ENCODE results near the gene KCNQ1. TPM values are rescaled to one million over a fixed set of nuclear protein-coding genes. Genes with fewer than 3 reads are reported as not detected.

KCNQ1 gene
- total and polyA plus RNA-seq, 2 donors (not counting 3 experiments of a cell fraction or from before 2014, with no cell fraction given): 0.07 to 0.09 TPM

- POLR2A ChIA-PET: no interaction called here
Observed at GRCh38 chr11:2463766-2464277, 19.0 kb downstream of the KCNQ1 start.

More at GRCh38 chr11:2463766-2464277, 19.0 kb downstream of the KCNQ1 start:
- no TSS peak for BruUV-seq (replicated peaks)
- no peak for TF ChIP-seq MAX (IDR thresholded peaks at IDR 0.05; ENCODE audit: insufficient read depth, insufficient read length)
- no peak for TF ChIP-seq CTCF (IDR thresholded peaks at IDR 0.05; ENCODE audit: extremely low read depth in 1 of 2, insufficient read depth in 1 of 2, low read depth in 1 of 2, low read length in 2 of 2)
- TF ChIP-seq POLR2AphosphoS5 (IDR thresholded peaks at IDR 0.05; ENCODE audit: insufficient read depth, low read depth, low read length): no peak
- no peak for TF ChIP-seq EZH2 (IDR thresholded peaks at IDR 0.05; ENCODE audit: borderline replicate concordance, low read depth, low read length, severe bottlenecking)
- no peak for TF ChIP-seq GATA2 (IDR thresholded peaks at IDR 0.05; ENCODE audit: insufficient read depth, insufficient read length, low read depth, low read length)
- DNase-seq (ENCODE audit: low read depth, low spot score) (no peak), FAIRE-seq (no peak)
- Histone ChIP-seq H3K4me3 (replicated peaks in 1 of 3; ENCODE audit: insufficient read depth in 1 of 3, low read depth in 1 of 3, low read length in 3 of 3) (no peak overlapping the region), H3K4me1 (ENCODE audit: control insufficient read depth, extremely low read depth, insufficient read depth, low read length) (no peaks in the 10 kb centered on the region), H3K36me3 (ENCODE audit: control insufficient read depth in 2 of 2, extremely low read depth in 1 of 2, insufficient read depth in 2 of 2, low read length in 2 of 2) (no peaks in the 10 kb centered on the region), H3K79me2 (ENCODE audit: control insufficient read depth, insufficient read depth, low read length) (no peaks in the 10 kb centered on the region), H3K9ac (replicated peaks; ENCODE audit: extremely low read depth, insufficient read depth, low read length) (no peak overlapping the region), H3K9me1 (replicated peaks; ENCODE audit: control insufficient read depth, extremely low read depth, insufficient read depth, low read length) (no peaks in the 10 kb centered on the region), H2AFZ (ENCODE audit: low read depth, low read length) (no peak overlapping the region), H3K27me3 (ENCODE audit: control insufficient read depth in 2 of 2, insufficient read depth in 2 of 2, low read length in 2 of 2) (no peaks in the 10 kb centered on the region), H4K20me1 (replicated peaks; ENCODE audit: control insufficient read depth, extremely low read depth, insufficient read depth, low read length) (no peaks in the 10 kb centered on the region), H3K27ac (ENCODE audit: insufficient read depth, low read depth, low read length) (no peak overlapping the region), H3K9me3 (replicated peaks; ENCODE audit: control insufficient read depth, insufficient read depth, low read length) (no peaks in the 10 kb centered on the region), H3K4me2 (ENCODE audit: insufficient read depth, low read length) (no peak overlapping the region)
- CTCF ChIA-PET: interaction anchor here (1.1 kb wide), 1 partner anchor 68 kb away, joined by 3 read pairs; no protein-coding TSS in a partner anchor
- intact Hi-C loops (cut with micrococcal nuclease) (no loop called here), dilution Hi-C loops (cut with MboI; ENCODE audit: extremely low pct_ligation_motif_present, low sequenced_read_pairs) (no loop called here)
